GM12878 (cell line): ENCODE results near the gene SPOCD1. TPM values are rescaled to one million over a fixed set of nuclear protein-coding genes. Genes with fewer than 3 reads are reported as not detected.

ENCODE experiments used
- ATAC-seq: fragments of 200-7000 bp; cut with Tn5 transposase; 3 replicates; pipeline ENCODE4 v1.9.1; 2020; ENCODE audit warnings: mild to moderate bottlenecking, moderate library complexity
- BruUV-seq: library from RNA; stranded (reverse); fragments of 400-500 nt; replicated peaks from 2 replicates; lab custom pipeline; 2021; lab: Mats Ljungman, UMichigan
- CTCF ChIA-PET: fragments of 300-600 bp; sonication (Branson Sonifier 250); formaldehyde crosslinking; extraction: SDS; loops from one replicate; lab custom pipeline; 2021; ENCODE audit warnings: inconsistent platforms; lab: Yijun Ruan, JAX
- POLR2A ChIA-PET: fragments of 350-600 bp; formaldehyde crosslinking; extraction: SDS; loops from one replicate; lab custom pipeline; 2021; ENCODE audit warnings: inconsistent platforms; lab: Charles Lee
- RAD21 ChIA-PET: fragments of 300-600 bp; sonication (Branson Sonifier 250); formaldehyde crosslinking; loops from one replicate; lab custom pipeline; 2023; ENCODE audit warnings: antibody characterized with exemption; ENCODE audit not compliant: unreplicated experiment; lab: Charles Lee
- SMC1A ChIA-PET: fragments of 300-600 bp; sonication (Branson Sonifier 250); formaldehyde crosslinking; loops from one replicate; lab custom pipeline; 2023; ENCODE audit not compliant: unreplicated experiment, uncharacterized antibody; lab: Charles Lee
- DNase-seq: peaks from one replicate; pipeline ENCODE4 v3.0.0-alpha.2; 2011; ENCODE audit warnings: low read depth, low spot score
- FAIRE-seq: peaks from 3 replicates; lab custom pipeline; 2011; peaks lifted over from hg19 to GRCh38; lab: Jason Lieb, UNC
- H2AFZ ChIP-seq: 2 replicates; pipeline ENCODE4 v1.6.0; 2011; ENCODE audit warnings: low read depth, low read length, control low read depth; ENCODE audit not compliant: control insufficient read depth
- H3K27ac ChIP-seq: 2 replicates; pipeline ENCODE4 v1.5.1; 2011; ENCODE audit warnings: control low read depth; ENCODE audit not compliant: control insufficient read depth, insufficient read depth
- H3K27me3 ChIP-seq, 2 experiments: replicated peaks in 1 of 2; 2 replicates each; pipeline versions ENCODE4 v1.6.0 to v1.6.1; 2011; ENCODE audit warnings: low read length in 1 of 2; ENCODE audit not compliant: control insufficient read depth in 2 of 2, insufficient read depth in 2 of 2
- H3K36me3 ChIP-seq, 2 experiments: 2 replicates each; pipeline ENCODE4 v1.5.1; 2011; ENCODE audit warnings: low read length in 1 of 2; ENCODE audit not compliant: control insufficient read depth in 2 of 2, insufficient read depth in 2 of 2
- H3K4me1 ChIP-seq: 2 replicates; pipeline ENCODE4 v1.6.1; 2011; ENCODE audit warnings: mild to moderate bottlenecking, low read length, moderate library complexity, mixed read lengths; ENCODE audit not compliant: control insufficient read depth, insufficient read depth
- H3K4me2 ChIP-seq: 2 replicates; pipeline ENCODE4 v1.6.0; 2011; ENCODE audit warnings: control low read depth; ENCODE audit not compliant: control insufficient read depth, insufficient read depth
- H3K4me3 ChIP-seq: fragments of 200-600 bp; sonication (generic); 2 replicates; pipeline ENCODE4 v1.5.1; 2016
- H3K79me2 ChIP-seq: 2 replicates; pipeline ENCODE4 v1.6.0; 2011; ENCODE audit warnings: low read length; ENCODE audit not compliant: control insufficient read depth, insufficient read depth
- H3K9ac ChIP-seq: 2 replicates; pipeline ENCODE4 v1.8.0; 2011; ENCODE audit warnings: low read length, control low read depth, mixed read lengths; ENCODE audit not compliant: control insufficient read depth, insufficient read depth
- H3K9me3 ChIP-seq: replicated peaks from 3 replicates; pipeline ENCODE4 v1.5.1; 2011; ENCODE audit warnings: mild to moderate bottlenecking, low read length; ENCODE audit not compliant: control insufficient read depth, insufficient read depth
- H4K20me1 ChIP-seq: 2 replicates; pipeline ENCODE4 v1.6.0; 2011; ENCODE audit not compliant: control insufficient read depth, insufficient read depth
- BCL11A ChIP-seq: IDR thresholded peaks from 2 replicates; pipeline ENCODE4 v1.6.1; 2011; ENCODE audit warnings: low read depth, low read length
- CBX3 ChIP-seq: fragments of 200-600 bp; sonication (generic); IDR thresholded peaks from 2 replicates; pipeline ENCODE4 v1.6.1; 2016; ENCODE audit warnings: low read depth, borderline replicate concordance
- EZH2 ChIP-seq: IDR thresholded peaks from 2 replicates; pipeline ENCODE4 v1.6.1; 2012; ENCODE audit warnings: low read depth, mild to moderate bottlenecking, control low read depth, inconsistent platforms, low read length, borderline replicate concordance; ENCODE audit not compliant: control insufficient read depth
- HDAC6 ChIP-seq: fragments of 200-600 bp; sonication (generic); IDR thresholded peaks from one replicate; pipeline ENCODE4 v1.8.0; 2017; ENCODE audit warnings: antibody characterized with exemption; ENCODE audit not compliant: unreplicated experiment
- IRF4 ChIP-seq: IDR thresholded peaks from 2 replicates; pipeline ENCODE4 v1.6.1; 2011; ENCODE audit warnings: low read depth, low read length
- JUND ChIP-seq: IDR thresholded peaks from 2 replicates; pipeline ENCODE4 v1.6.1; 2012; ENCODE audit warnings: low read depth, mild to moderate bottlenecking, low read length, improper control_type of control experiment, moderate library complexity
- MLLT1 ChIP-seq: fragments of 450-650 bp; IDR thresholded peaks from 2 replicates; pipeline ENCODE4 v1.6.1; 2016; ENCODE audit warnings: mild to moderate bottlenecking
- NFIC ChIP-seq: IDR thresholded peaks from 2 replicates; pipeline ENCODE4 v1.6.1; 2012; ENCODE audit warnings: low read depth, mild to moderate bottlenecking, inconsistent platforms, low read length, moderate library complexity
- PAX8 ChIP-seq: fragments of 450-650 bp; IDR thresholded peaks from 2 replicates; pipeline ENCODE4 v1.6.1; 2017; ENCODE audit warnings: mild to moderate bottlenecking, moderate library complexity
- POLR2A ChIP-seq: IDR thresholded peaks from 2 replicates; pipeline ENCODE4 v1.6.1; 2011; ENCODE audit warnings: low read depth, mild to moderate bottlenecking, low read length
- SREBF1 ChIP-seq: IDR thresholded peaks from 2 replicates; pipeline ENCODE4 v1.6.1; 2012; ENCODE audit warnings: mild to moderate bottlenecking, low read length
- TCF7 ChIP-seq: IDR thresholded peaks from 2 replicates; pipeline ENCODE4 v1.6.1; 2014; ENCODE audit warnings: antibody characterized with exemption, borderline replicate concordance
- YBX1 ChIP-seq: fragments of 450-650 bp; IDR thresholded peaks from 2 replicates; pipeline ENCODE4 v1.6.1; 2016; ENCODE audit warnings: antibody characterized with exemption
- WGBS: methylation state at CpG from one replicate; pipeline ENCODE4 v1.1.6; 2016; ENCODE audit warnings: low lambda C conversion rate; ENCODE audit not compliant: insufficient replicate concordance, insufficient coverage; ENCODE audit errors: missing lambda C conversion rate; 5-methylcytosine and 5-hydroxymethylcytosine counted together
- in situ Hi-C: fragments of 300-500 bp; cut with MboI; formaldehyde crosslinking; loops from 9 replicates; pipeline ENCODE4 v1.14.3; 2018; ENCODE audit warnings: mixed read lengths
- intact Hi-C: fragments of 100-400 bp; cut with micrococcal nuclease; formaldehyde crosslinking; loops from one replicate; pipeline ENCODE4 v1.14.2; 2022; ENCODE audit not compliant: unreplicated experiment
- polyA plus RNA-seq, 11 experiments: library from polyadenylated mRNA; depleted of rRNA in 4 of 11; unstranded in 6 of 11; stranded (reverse) in 5 of 11; fragments of >200 nt; fragmentation: Nextera tagmentation in 4 of 11; fragmentation: Illumina TruSeq in 1 of 11; extraction: Ambion mirVana in 4 of 11; extraction: Trizol in 1 of 11; gene quantifications; 1 replicate in 1 of 11; 2 replicates in 10 of 11; pipeline versions ENCODE4 v1.2.1 to v1.2.3, GENCODE V29; 2011 to 2016; ENCODE audit warnings: inconsistent platforms in 2 of 11, missing spikeins in 2 of 11, low read depth in 1 of 11
- total RNA-seq, 4 experiments: library from RNA; depleted of rRNA in 3 of 4; stranded (reverse); fragments of >200 nt in 3 of 4; fragmentation: Illumina TruSeq in 1 of 4; extraction: Trizol in 1 of 4; gene quantifications; 2 replicates each; pipeline versions ENCODE4 v1.2.1 to v1.2.3, GENCODE V29; 2013 to 2021
- TF ChIP-seq, protein P1 (sequence below): fragments of 450-650 bp; IDR thresholded peaks from 2 replicates; pipeline ENCODE4 v1.6.1; 2018; ENCODE audit warnings: mild to moderate bottlenecking, low read depth, moderate library complexity; ENCODE audit not compliant: partially characterized antibody
- TF ChIP-seq, protein P2 (sequence below): fragments of 450-650 bp; IDR thresholded peaks from 2 replicates; pipeline ENCODE4 v1.6.1; 2018; ENCODE audit warnings: borderline replicate concordance, mild to moderate bottlenecking; ENCODE audit not compliant: partially characterized antibody

Gene SPOCD1
- total and polyA plus RNA-seq, 10 of the 15 experiments (the other 5 are each of a cell fraction or from before 2014, with no cell fraction given), result 0.02 to 0.65 (median 0.13) TPM; not detected in 4

GRCh38 chr1:31859719-31860118, 43.9 kb upstream of the SPOCD1 start:
- Histone ChIP-seq H3K4me3 (no peak overlapping the region), H3K79me2 (no peaks in the 10 kb centered on the region)
- TF ChIP-seq PAX8 (no peak), JUND (no peak), YBX1 (no peak), TCF7 (no peak), SREBF1 (no peak), POLR2A (no peak), NFIC (no peak), BCL11A (no peak), IRF4 (no peak), MLLT1 (no peak), HDAC6 (no peak), CBX3 (no peak), EZH2 (no peak)
- TF ChIP-seq, protein P1, sequence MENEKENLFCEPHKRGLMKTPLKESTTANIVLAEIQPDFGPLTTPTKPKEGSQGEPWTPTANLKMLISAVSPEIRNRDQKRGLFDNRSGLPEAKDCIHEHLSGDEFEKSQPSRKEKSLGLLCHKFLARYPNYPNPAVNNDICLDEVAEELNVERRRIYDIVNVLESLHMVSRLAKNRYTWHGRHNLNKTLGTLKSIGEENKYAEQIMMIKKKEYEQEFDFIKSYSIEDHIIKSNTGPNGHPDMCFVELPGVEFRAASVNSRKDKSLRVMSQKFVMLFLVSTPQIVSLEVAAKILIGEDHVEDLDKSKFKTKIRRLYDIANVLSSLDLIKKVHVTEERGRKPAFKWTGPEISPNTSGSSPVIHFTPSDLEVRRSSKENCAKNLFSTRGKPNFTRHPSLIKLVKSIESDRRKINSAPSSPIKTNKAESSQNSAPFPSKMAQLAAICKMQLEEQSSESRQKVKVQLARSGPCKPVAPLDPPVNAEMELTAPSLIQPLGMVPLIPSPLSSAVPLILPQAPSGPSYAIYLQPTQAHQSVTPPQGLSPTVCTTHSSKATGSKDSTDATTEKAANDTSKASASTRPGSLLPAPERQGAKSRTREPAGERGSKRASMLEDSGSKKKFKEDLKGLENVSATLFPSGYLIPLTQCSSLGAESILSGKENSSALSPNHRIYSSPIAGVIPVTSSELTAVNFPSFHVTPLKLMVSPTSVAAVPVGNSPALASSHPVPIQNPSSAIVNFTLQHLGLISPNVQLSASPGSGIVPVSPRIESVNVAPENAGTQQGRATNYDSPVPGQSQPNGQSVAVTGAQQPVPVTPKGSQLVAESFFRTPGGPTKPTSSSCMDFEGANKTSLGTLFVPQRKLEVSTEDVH, result no peak
- TF ChIP-seq, protein P2, sequence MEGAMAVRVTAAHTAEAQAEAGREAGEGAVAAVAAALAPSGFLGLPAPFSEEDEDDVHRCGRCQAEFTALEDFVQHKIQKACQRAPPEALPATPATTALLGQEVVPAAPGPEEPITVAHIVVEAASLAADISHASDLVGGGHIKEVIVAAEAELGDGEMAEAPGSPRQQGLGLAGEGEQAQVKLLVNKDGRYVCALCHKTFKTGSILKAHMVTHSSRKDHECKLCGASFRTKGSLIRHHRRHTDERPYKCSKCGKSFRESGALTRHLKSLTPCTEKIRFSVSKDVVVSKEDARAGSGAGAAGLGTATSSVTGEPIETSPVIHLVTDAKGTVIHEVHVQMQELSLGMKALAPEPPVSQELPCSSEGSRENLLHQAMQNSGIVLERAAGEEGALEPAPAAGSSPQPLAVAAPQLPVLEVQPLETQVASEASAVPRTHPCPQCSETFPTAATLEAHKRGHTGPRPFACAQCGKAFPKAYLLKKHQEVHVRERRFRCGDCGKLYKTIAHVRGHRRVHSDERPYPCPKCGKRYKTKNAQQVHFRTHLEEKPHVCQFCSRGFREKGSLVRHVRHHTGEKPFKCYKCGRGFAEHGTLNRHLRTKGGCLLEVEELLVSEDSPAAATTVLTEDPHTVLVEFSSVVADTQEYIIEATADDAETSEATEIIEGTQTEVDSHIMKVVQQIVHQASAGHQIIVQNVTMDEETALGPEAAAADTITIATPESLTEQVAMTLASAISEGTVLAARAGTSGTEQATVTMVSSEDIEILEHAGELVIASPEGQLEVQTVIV, result no peak
- TF ChIP-seq, all 136 proteins: peak for 0
- SMC1A ChIA-PET, result interaction anchor here (0.6 to 3.2 kb wide), 6 partner anchors 12 to 104 kb away, joined by 3 to 16 read pairs (median 4); no protein-coding TSS in a partner anchor
- Histone ChIP-seq H3K4me2 (no peak overlapping the region), H3K9ac (no peak overlapping the region), H3K9me3 (no peaks in the 10 kb centered on the region), H4K20me1 (no peaks in the 10 kb centered on the region), H3K27ac (no peak overlapping the region), H3K4me1 (no peaks in the 10 kb centered on the region), H3K27me3 (no peaks in the 10 kb centered on the region), H3K36me3 (no peaks in the 10 kb centered on the region), H2AFZ (no peak overlapping the region)
- CTCF ChIA-PET, result interaction anchor here (1.1 to 5.5 kb wide), 6 partner anchors 17 to 120 kb away, joined by 3 to 42 read pairs (median 6); no protein-coding TSS in a partner anchor
- POLR2A ChIA-PET, result interaction anchor here (0.6 to 0.7 kb wide), 2 partner anchors 8 to 58 kb away, joined by 3 to 7 read pairs; no protein-coding TSS in a partner anchor
- RAD21 ChIA-PET, result interaction anchor here (0.7 to 5.2 kb wide), 5 partner anchors 46 to 103 kb away, joined by 3 to 51 read pairs (median 3); no protein-coding TSS in a partner anchor
- FAIRE-seq, result no peak
- intact Hi-C loops (no loop called here), in situ Hi-C loops (no loop called here)
- 79% methylated on average over 2 of the region's 2 CpGs for WGBS
- no peak for ATAC-seq
- no peak for DNase-seq
- no TSS peak for BruUV-seq
